Skeletal muscle satellite cell (primary cell): ENCODE data around the gene HNRNPA0. TPM values are rescaled to one million over a fixed set of nuclear protein-coding genes. Genes with fewer than 3 reads are reported as not detected.
"Not testable (repeated sequence)": the region's sequence is repeated elsewhere in the genome, so short reads cannot be mapped to it uniquely, and the experiment has no call there.

Experiments
- H3K27me3 ChIP-seq: 2 replicates; pipeline ENCODE4 v1.7.0; 2013; ENCODE audit warnings: low read length; ENCODE audit not compliant: control insufficient read depth, insufficient read depth
- H3K36me3 ChIP-seq: 2 replicates; pipeline ENCODE4 v1.7.0; 2013; ENCODE audit warnings: mild to moderate bottlenecking, control low read depth, low read length; ENCODE audit not compliant: insufficient read depth
- H3K4me1 ChIP-seq: 2 replicates; pipeline ENCODE4 v1.7.0; 2013; ENCODE audit warnings: low read length; ENCODE audit not compliant: control insufficient read depth, insufficient read depth
- H3K4me2 ChIP-seq: 2 replicates; pipeline ENCODE4 v1.7.0; 2013; ENCODE audit warnings: mild to moderate bottlenecking, low read length
- H3K4me3 ChIP-seq: 2 replicates; pipeline ENCODE4 v1.7.0; 2013; ENCODE audit warnings: low read length
- H3K9ac ChIP-seq: 2 replicates; pipeline ENCODE4 v1.7.0; 2013; ENCODE audit warnings: mild to moderate bottlenecking, low read depth, low read length, moderate library complexity
- H3K9me3 ChIP-seq: replicated peaks from 2 replicates; pipeline ENCODE4 v1.7.0; 2013; ENCODE audit warnings: mild to moderate bottlenecking, control low read depth, low read length
- total RNA-seq: library from RNA; depleted of rRNA; stranded (reverse); fragments of >200 nt; gene quantifications from 2 replicates; pipeline ENCODE4 v1.2.3, GENCODE V29; 2012; rRNA removed

Gene HNRNPA0
- total RNA-seq = 11.4 and 12.5 TPM in 2 replicates

- Histone ChIP-seq H3K4me3 (peak within 1 kb of the TSS; percentile 100), H3K9me3 (no peaks in the 10 kb centered on the region), H3K9ac (peak within 1 kb of the TSS; percentile 96), H3K27me3 (no peaks in the 10 kb centered on the region), H3K36me3 (peaks cover 20% of the 10 kb centered on the region), H3K4me1 (peaks cover 19% of the 10 kb centered on the region), H3K4me2 (peak within 1 kb of the TSS; percentile 87)
These were observed at the start of gene HNRNPA0 for GRCh38 chr5:137754188-137754960. Gene HNRNPA0 (minus strand): TSS chr5:137754363. CDS start chr5:137754066, 297 bp downstream.

- H3K9me3 ChIP-seq = no peaks in the 10 kb centered on the region
- H3K27me3 ChIP-seq = no peaks in the 10 kb centered on the region
- no peaks in the 10 kb centered on the region for H3K4me1 ChIP-seq
- no peak overlapping the region for H3K4me2 ChIP-seq
- H3K9ac ChIP-seq = no peak overlapping the region
- H3K36me3 ChIP-seq = no peaks in the 10 kb centered on the region
- no peak overlapping the region for H3K4me3 ChIP-seq
These were observed 48.4 kb upstream of the HNRNPA0 start for GRCh38 chr5:137802282-137803210.

- H3K4me3 ChIP-seq = no peak overlapping the region
- no peaks in the 10 kb centered on the region for H3K36me3 ChIP-seq
- H3K4me1 ChIP-seq = no peaks in the 10 kb centered on the region
- H3K27me3 ChIP-seq = no peaks in the 10 kb centered on the region
- H3K9ac ChIP-seq = no peak overlapping the region
- H3K9me3 ChIP-seq = no peaks in the 10 kb centered on the region
- no peak overlapping the region for H3K4me2 ChIP-seq
These were observed 46.7 kb upstream of the HNRNPA0 start for GRCh38 chr5:137800700-137801411.

GRCh38 chr5:137796279-137796678 lies 42.1 kb upstream of the HNRNPA0 start:
- Histone ChIP-seq H3K4me2 (no peak overlapping the region), H3K4me1 (no peaks in the 10 kb centered on the region), H3K36me3 (no peaks in the 10 kb centered on the region), H3K9ac (no peak overlapping the region), H3K27me3 (no peaks in the 10 kb centered on the region), H3K9me3 (no peaks in the 10 kb centered on the region), H3K4me3 (no peak overlapping the region)

GRCh38 chr5:137794863-137795262 lies 40.7 kb upstream of the HNRNPA0 start:
- Histone ChIP-seq H3K4me3 (no peak overlapping the region), H3K4me1 (no peaks in the 10 kb centered on the region), H3K36me3 (no peaks in the 10 kb centered on the region), H3K27me3 (no peaks in the 10 kb centered on the region), H3K4me2 (no peak overlapping the region), H3K9me3 (no peaks in the 10 kb centered on the region), H3K9ac (no peak overlapping the region)

- no peak overlapping the region for H3K4me2 ChIP-seq
- H3K4me1 ChIP-seq = no peaks in the 10 kb centered on the region
- H3K4me3 ChIP-seq = no peak overlapping the region
- H3K27me3 ChIP-seq = no peaks in the 10 kb centered on the region
- no peaks in the 10 kb centered on the region for H3K9me3 ChIP-seq
- H3K9ac ChIP-seq = no peak overlapping the region
- no peaks in the 10 kb centered on the region for H3K36me3 ChIP-seq
These were observed 38.1 kb upstream of the HNRNPA0 start for GRCh38 chr5:137792303-137792702.

- no peak overlapping the region for H3K9ac ChIP-seq
- H3K4me1 ChIP-seq = no peaks in the 10 kb centered on the region
- H3K27me3 ChIP-seq = no peaks in the 10 kb centered on the region
- no peak overlapping the region for H3K4me2 ChIP-seq
- H3K4me3 ChIP-seq = no peak overlapping the region
- H3K9me3 ChIP-seq = no peaks in the 10 kb centered on the region
- no peaks in the 10 kb centered on the region for H3K36me3 ChIP-seq
These were observed 37.6 kb upstream of the HNRNPA0 start for GRCh38 chr5:137791799-137792198.

GRCh38 chr5:137791387-137791786 lies 37.2 kb upstream of the HNRNPA0 start:
- no peaks in the 10 kb centered on the region for H3K36me3 ChIP-seq
- no peak overlapping the region for H3K4me3 ChIP-seq
- no peaks in the 10 kb centered on the region for H3K4me1 ChIP-seq

GRCh38 chr5:137788560-137788959 lies 34.4 kb upstream of the HNRNPA0 start:
- not testable (repeated sequence) for H3K4me1 ChIP-seq, H3K4me2 ChIP-seq, H3K9me3 ChIP-seq, H3K4me3 ChIP-seq, H3K9ac ChIP-seq, H3K36me3 ChIP-seq, H3K27me3 ChIP-seq

More at GRCh38 chr5:137791387-137791786, 37.2 kb upstream of the HNRNPA0 start:
- Histone ChIP-seq H3K9ac (no peak overlapping the region), H3K9me3 (no peaks in the 10 kb centered on the region), H3K27me3 (no peaks in the 10 kb centered on the region), H3K4me2 (no peak overlapping the region)

GRCh38 chr5:137782984-137783536 lies 28.9 kb upstream of the HNRNPA0 start:
- H3K4me3 ChIP-seq = no peak overlapping the region
- no peaks in the 10 kb centered on the region for H3K9me3 ChIP-seq
- H3K4me2 ChIP-seq = no peak overlapping the region
- H3K4me1 ChIP-seq = no peaks in the 10 kb centered on the region
- H3K9ac ChIP-seq = no peak overlapping the region
- H3K27me3 ChIP-seq = no peaks in the 10 kb centered on the region
- H3K36me3 ChIP-seq = no peaks in the 10 kb centered on the region

GRCh38 chr5:137782055-137782454 lies 27.9 kb upstream of the HNRNPA0 start:
- H3K27me3 ChIP-seq = no peaks in the 10 kb centered on the region
- H3K9ac ChIP-seq = no peak overlapping the region
- H3K4me2 ChIP-seq = no peak overlapping the region
- H3K4me1 ChIP-seq = no peaks in the 10 kb centered on the region
- H3K9me3 ChIP-seq = no peaks in the 10 kb centered on the region
- no peak overlapping the region for H3K4me3 ChIP-seq
- no peaks in the 10 kb centered on the region for H3K36me3 ChIP-seq
